Measurements from ENCODE around the gene HMCN2. TPM values are rescaled to one million over a fixed set of nuclear protein-coding genes. Genes with fewer than 3 reads are reported as not detected.

Gene HMCN2
- total RNA-seq, 1 experiment from 2014 or later, result 5.6 TPM

GRCh38 chr9:130426467-130426773, 160.9 kb downstream of the HMCN2 start:
- ATAC-seq, result no peak
- no peak for DNase-seq (ENCODE audit: low spot score)
- ChIA-PET CTCF (interaction anchor here (0.6 to 1.7 kb wide), 3 partner anchors 27 to 62 kb away, joined by 3 to 7 read pairs (median 5); no protein-coding TSS in a partner anchor), POLR2A (no interaction called here)
- H3K4me3 Mint-ChIP-seq, result no peak overlapping the region
- no peaks in the 10 kb centered on the region for H3K36me3 Mint-ChIP-seq
- H3K9me3 Mint-ChIP-seq, result no peaks in the 10 kb centered on the region
- H3K27ac Mint-ChIP-seq, result no peak overlapping the region
- H3K27me3 Mint-ChIP-seq (ENCODE audit: low read depth), result no peaks in the 10 kb centered on the region
- H3K4me1 Mint-ChIP-seq, result peaks cover 23% of the 10 kb centered on the region
- TF ChIP-seq MYBL2 (CRISPR knock-in tag; IDR thresholded peaks at IDR 0.05), result no peak
- TF ChIP-seq E2F4 (CRISPR knock-in tag; IDR thresholded peaks at IDR 0.05; ENCODE audit: borderline replicate concordance, low read depth), result no peak
- no peak for TF ChIP-seq SP1 (CRISPR knock-in tag; conservative IDR thresholded peaks at IDR 0.05)
- TF ChIP-seq ZMAT4 (CRISPR knock-in tag; IDR thresholded peaks at IDR 0.05), result no peak
- no peak for TF ChIP-seq ESRRA (CRISPR knock-in tag; IDR thresholded peaks at IDR 0.05; ENCODE audit: borderline replicate concordance)
- TF ChIP-seq ZNF138 (CRISPR knock-in tag; conservative IDR thresholded peaks at IDR 0.05), result no peak
- TF ChIP-seq RELA (CRISPR knock-in tag; IDR thresholded peaks at IDR 0.05; ENCODE audit: borderline replicate concordance), result no peak
- TF ChIP-seq IRF2 (CRISPR knock-in tag; IDR thresholded peaks at IDR 0.05; ENCODE audit: borderline replicate concordance, low read depth), result no peak
- TF ChIP-seq ZNF416 (CRISPR knock-in tag; IDR thresholded peaks at IDR 0.05), result no peak

- TF ChIP-seq USF1 (CRISPR knock-in tag; IDR thresholded peaks at IDR 0.05) (no peak), ZNF671 (CRISPR knock-in tag; IDR thresholded peaks at IDR 0.05) (no peak), NFYB (CRISPR knock-in tag; conservative IDR thresholded peaks at IDR 0.05; ENCODE audit: low read depth) (no peak), TCF7 (CRISPR knock-in tag; IDR thresholded peaks at IDR 0.05; ENCODE audit: low read depth) (no peak), ZNF317 (CRISPR knock-in tag; IDR thresholded peaks at IDR 0.05; ENCODE audit: borderline replicate concordance, low read depth) (no peak), SP1 (CRISPR knock-in tag; conservative IDR thresholded peaks at IDR 0.05) (no peak), ATF3 (CRISPR knock-in tag; conservative IDR thresholded peaks at IDR 0.05) (no peak), SMAD3 (CRISPR knock-in tag; IDR thresholded peaks at IDR 0.05; ENCODE audit: borderline replicate concordance) (no peak), SMAD4 (CRISPR knock-in tag; IDR thresholded peaks at IDR 0.05) (no peak), CREB1 (CRISPR knock-in tag; IDR thresholded peaks at IDR 0.05) (no peak), GTF2I (CRISPR knock-in tag; conservative IDR thresholded peaks at IDR 0.05) (no peak), HMGA2 (CRISPR knock-in tag; IDR thresholded peaks at IDR 0.05) (no peak), CREM (CRISPR knock-in tag; IDR thresholded peaks at IDR 0.05) (no peak), IRF2 (CRISPR knock-in tag; IDR thresholded peaks at IDR 0.05; ENCODE audit: borderline replicate concordance, low read depth) (no peak), MYBL2 (CRISPR knock-in tag; IDR thresholded peaks at IDR 0.05) (no peak)
- Mint-ChIP-seq H3K27ac (peak overlapping the region; percentile 75; the same call in 1 of the 2 replicates), H3K9me3 (no peaks in the 10 kb centered on the region), H3K4me3 (no peak overlapping the region), H3K36me3 (no peaks in the 10 kb centered on the region), H3K27me3 (ENCODE audit: low read depth) (no peaks in the 10 kb centered on the region), H3K4me1 (peaks cover 19% of the 10 kb centered on the region)
- DNase-seq (ENCODE audit: low spot score) (no peak), ATAC-seq (peak; percentile 43)
- ChIA-PET CTCF (interaction anchor here (0.9 to 1.7 kb wide), 2 partner anchors 27 to 100 kb away, joined by 4 to 7 read pairs; no protein-coding TSS in a partner anchor), POLR2A (no interaction called here)
These were observed 161.3 kb downstream of the HMCN2 start for GRCh38 chr9:130426883-130427282.

GRCh38 chr9:130427326-130427725, 161.8 kb downstream of the HMCN2 start:
- H3K9me3 Mint-ChIP-seq, result no peaks in the 10 kb centered on the region
- H3K4me3 Mint-ChIP-seq, result no peak overlapping the region
- H3K4me1 Mint-ChIP-seq, result peaks cover 15% of the 10 kb centered on the region
- no peaks in the 10 kb centered on the region for H3K36me3 Mint-ChIP-seq
- no peak overlapping the region for H3K27ac Mint-ChIP-seq
- peaks cover 3% of the 10 kb centered on the region for H3K27me3 Mint-ChIP-seq (ENCODE audit: low read depth)
- no peak for ATAC-seq
- ChIA-PET CTCF (interaction anchor here (0.9 to 1.7 kb wide), 2 partner anchors 27 to 100 kb away, joined by 4 to 7 read pairs; no protein-coding TSS in a partner anchor), POLR2A (no interaction called here)
- DNase-seq (ENCODE audit: low spot score), result no peak
- TF ChIP-seq PRDM15 (CRISPR knock-in tag; IDR thresholded peaks at IDR 0.05), result no peak
- no peak for TF ChIP-seq FOXK1 (CRISPR knock-in tag; IDR thresholded peaks at IDR 0.05)
- no peak for TF ChIP-seq KAT7 (CRISPR knock-in tag; IDR thresholded peaks at IDR 0.05; ENCODE audit: borderline replicate concordance)
- TF ChIP-seq NR1H2 (CRISPR knock-in tag; IDR thresholded peaks at IDR 0.05), result no peak
- no peak for TF ChIP-seq ZNF396 (CRISPR knock-in tag; IDR thresholded peaks at IDR 0.05; ENCODE audit: borderline replicate concordance)
- TF ChIP-seq RORB (CRISPR knock-in tag; IDR thresholded peaks at IDR 0.05), result no peak
- TF ChIP-seq ZNF121 (CRISPR knock-in tag; IDR thresholded peaks at IDR 0.05), result no peak
- TF ChIP-seq OVOL2 (CRISPR knock-in tag; IDR thresholded peaks at IDR 0.05; ENCODE audit: borderline replicate concordance), result no peak
- no peak for TF ChIP-seq SP1 (CRISPR knock-in tag; conservative IDR thresholded peaks at IDR 0.05)
- no peak for TF ChIP-seq GTF2I (CRISPR knock-in tag; conservative IDR thresholded peaks at IDR 0.05)
- no peak for TF ChIP-seq ZNF416 (CRISPR knock-in tag; IDR thresholded peaks at IDR 0.05)

All from WTC11 (cell line).